ENCODE results near the gene GCA.

GCA gene

DNA sequence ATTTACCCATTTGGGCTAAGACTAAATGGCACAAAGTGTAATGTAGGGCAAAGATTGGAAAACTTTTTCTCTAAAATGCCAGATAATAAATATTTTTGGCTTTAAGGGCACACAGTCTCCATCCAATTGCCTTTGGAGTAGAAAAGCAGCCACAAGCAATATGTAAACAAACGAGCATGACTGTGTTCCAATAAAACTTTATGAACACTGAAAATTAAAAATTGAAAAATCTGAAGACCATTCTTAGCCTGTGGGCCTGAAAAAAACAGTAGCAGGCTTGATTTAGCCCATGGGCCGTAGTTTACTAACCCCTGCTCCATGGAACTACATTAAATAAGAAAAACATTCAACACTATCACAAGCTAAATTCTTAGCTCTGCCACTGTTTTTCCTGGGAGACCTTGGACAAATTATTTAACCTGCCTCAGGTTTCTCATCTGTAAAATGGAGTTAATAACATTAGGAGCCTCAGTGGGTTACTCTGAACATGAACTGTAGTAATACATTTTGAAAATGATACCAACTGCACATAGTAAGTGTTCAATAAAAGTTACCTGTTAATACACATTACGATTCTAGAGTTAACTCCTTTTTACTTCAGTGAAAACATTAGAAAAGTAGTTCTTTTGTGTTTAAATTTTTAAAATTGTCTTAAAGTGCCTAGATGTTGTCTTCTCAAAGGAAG, 26.7 kb upstream of the GCA start:
- no peaks in the 10 kb centered on the region for H3K9me3 ChIP-seq (ENCODE audit: low read length)
- H3K36me3 ChIP-seq (ENCODE audit: insufficient read depth, low read length), result no peaks in the 10 kb centered on the region
- H3K27me3 ChIP-seq (ENCODE audit: insufficient read depth, low read length), result no peaks in the 10 kb centered on the region
- peaks cover 40% of the 10 kb centered on the region for H3K4me1 ChIP-seq (ENCODE audit: insufficient read depth, low read length, severe bottlenecking)
- peak overlapping the region; percentile 74 for H3K27ac ChIP-seq (ENCODE audit: low read depth, low read length, poor library complexity, severe bottlenecking)
- no peaks in the 10 kb centered on the region for H3K9me2 ChIP-seq (ENCODE audit: low read depth, low read length)
- TF ChIP-seq CTCF (IDR thresholded peaks at IDR 0.05; ENCODE audit: low read length) (no peak), EZH2 (IDR thresholded peaks at IDR 0.05; ENCODE audit: borderline replicate concordance, low read length) (no peak)
- no peaks in the 10 kb centered on the region for H4K20me1 ChIP-seq (ENCODE audit: insufficient read depth, low read length)
- H3K79me2 ChIP-seq (ENCODE audit: insufficient read depth, low read length), result no peaks in the 10 kb centered on the region
- peak overlapping the region; percentile 76 for H3K4me3 ChIP-seq (ENCODE audit: low read depth, low read length, poor library complexity, severe bottlenecking)
- H2AFZ ChIP-seq (ENCODE audit: low read length), result peak overlapping the region; percentile 57
- H3K4me2 ChIP-seq (ENCODE audit: low read length), result peak overlapping the region; percentile 96
- peak overlapping the region; percentile 75 for H3K9ac ChIP-seq (ENCODE audit: low read length)
- no peaks in the 10 kb centered on the region for H3F3A ChIP-seq (ENCODE audit: insufficient read depth, low read length)

- no peaks in the 10 kb centered on the region for H3K9me3 ChIP-seq (ENCODE audit: low read length)
- H4K20me1 ChIP-seq (ENCODE audit: insufficient read depth, low read length), result no peaks in the 10 kb centered on the region
- H3K36me3 ChIP-seq (ENCODE audit: insufficient read depth, low read length), result no peaks in the 10 kb centered on the region
- H3K9ac ChIP-seq (ENCODE audit: low read length), result peak overlapping the region; percentile 75
- no peaks in the 10 kb centered on the region for H3K79me2 ChIP-seq (ENCODE audit: insufficient read depth, low read length)
- peak overlapping the region; percentile 57 for H2AFZ ChIP-seq (ENCODE audit: low read length)
- H3K27ac ChIP-seq (ENCODE audit: low read depth, low read length, poor library complexity, severe bottlenecking), result peak overlapping the region; percentile 74
- no peaks in the 10 kb centered on the region for H3K9me2 ChIP-seq (ENCODE audit: low read depth, low read length)
- TF ChIP-seq CTCF (IDR thresholded peaks at IDR 0.05; ENCODE audit: low read length) (no peak), EZH2 (IDR thresholded peaks at IDR 0.05; ENCODE audit: borderline replicate concordance, low read length) (no peak)
- peak overlapping the region; percentile 76 for H3K4me3 ChIP-seq (ENCODE audit: low read depth, low read length, poor library complexity, severe bottlenecking)
- no peaks in the 10 kb centered on the region for H3F3A ChIP-seq (ENCODE audit: insufficient read depth, low read length)
- peaks cover 40% of the 10 kb centered on the region for H3K4me1 ChIP-seq (ENCODE audit: insufficient read depth, low read length, severe bottlenecking)
- H3K4me2 ChIP-seq (ENCODE audit: low read length), result peak overlapping the region; percentile 96
- no peaks in the 10 kb centered on the region for H3K27me3 ChIP-seq (ENCODE audit: insufficient read depth, low read length)
Observed at GRCh38 chr2:162317861-162318327, 26.0 kb upstream of the GCA start.

- peak within 1 kb of the TSS; percentile 96 for H3K4me2 ChIP-seq (ENCODE audit: low read length)
- H4K20me1 ChIP-seq (ENCODE audit: insufficient read depth, low read length), result no peaks in the 10 kb centered on the region
- H3K9me2 ChIP-seq (ENCODE audit: low read depth, low read length), result no peaks in the 10 kb centered on the region
- no peak for TF ChIP-seq EZH2 (IDR thresholded peaks at IDR 0.05; ENCODE audit: borderline replicate concordance, low read length)
- TF ChIP-seq CTCF (IDR thresholded peaks at IDR 0.05; ENCODE audit: low read length), result peak; percentile 15; the same call in 1 of the 2 replicates
- peak within 1 kb of the TSS; percentile 75 for H3K9ac ChIP-seq (ENCODE audit: low read length)
- no peaks in the 10 kb centered on the region for H3K9me3 ChIP-seq (ENCODE audit: low read length)
- H3F3A ChIP-seq (ENCODE audit: insufficient read depth, low read length), result no peaks in the 10 kb centered on the region
- H3K79me2 ChIP-seq (ENCODE audit: insufficient read depth, low read length), result no peaks in the 10 kb centered on the region
- H3K4me3 ChIP-seq (ENCODE audit: low read depth, low read length, poor library complexity, severe bottlenecking), result peak within 1 kb of the TSS; percentile 76
- H3K4me1 ChIP-seq (ENCODE audit: insufficient read depth, low read length, severe bottlenecking), result peaks cover 40% of the 10 kb centered on the region
- peak within 1 kb of the TSS; percentile 57 for H2AFZ ChIP-seq (ENCODE audit: low read length)
- H3K27ac ChIP-seq (ENCODE audit: low read depth, low read length, poor library complexity, severe bottlenecking), result peak within 1 kb of the TSS; percentile 74
- no peaks in the 10 kb centered on the region for H3K27me3 ChIP-seq (ENCODE audit: insufficient read depth, low read length)
- no peaks in the 10 kb centered on the region for H3K36me3 ChIP-seq (ENCODE audit: insufficient read depth, low read length)
Observed at GRCh38 chr2:162318328-162319180, 25.4 kb upstream of the GCA start, which contains the start of gene IFIH1. Gene IFIH1 (minus strand): TSS chr2:162318684. CDS start chr2:162318307, 377 bp downstream.
